Esophagus (tissue), 2 donors: Measurements from ENCODE around the gene DNMBP. TPM values are rescaled to one million over a fixed set of nuclear protein-coding genes. Genes with fewer than 3 reads are reported as not detected.
"Not testable (repeated sequence)": the region's sequence is repeated elsewhere in the genome, so short reads cannot be mapped to it uniquely, and the experiment has no call there.

Experiments used
- H3K27ac ChIP-seq, 2 donors: one replicate each; pipeline ENCODE4 v1.5.1; 2013; ENCODE audit warnings: low read depth in 2 of 2, mild to moderate bottlenecking in 2 of 2, inconsistent platforms in 1 of 2, low read length in 1 of 2, moderate library complexity in 1 of 2
- H3K27me3 ChIP-seq, 2 donors: one replicate each; pipeline ENCODE4 v1.6.1; 2013; ENCODE audit warnings: low read length in 2 of 2, control low read depth in 1 of 2, mild to moderate bottlenecking in 1 of 2; ENCODE audit not compliant: insufficient read depth in 2 of 2, control insufficient read depth in 1 of 2
- H3K36me3 ChIP-seq, 2 donors: one replicate each; pipeline ENCODE4 v1.6.1; 2013; ENCODE audit warnings: low read length in 1 of 2; ENCODE audit not compliant: control insufficient read depth in 2 of 2, insufficient read depth in 2 of 2
- H3K4me1 ChIP-seq, 2 donors: one replicate each; pipeline ENCODE4 v1.6.1; 2013; ENCODE audit warnings: low read length in 1 of 2; ENCODE audit not compliant: control insufficient read depth in 2 of 2, insufficient read depth in 2 of 2
- H3K4me3 ChIP-seq, 2 donors: one replicate each; pipeline ENCODE4 v1.5.1; 2013; ENCODE audit warnings: low read length in 2 of 2, mild to moderate bottlenecking in 2 of 2, low read depth in 1 of 2, moderate library complexity in 1 of 2
- H3K9me3 ChIP-seq, 2 donors: one replicate each; pipeline ENCODE4 v1.6.1; 2013; ENCODE audit warnings: mild to moderate bottlenecking in 2 of 2, low read depth in 1 of 2, low read length in 1 of 2, moderate library complexity in 1 of 2; ENCODE audit not compliant: control insufficient read depth in 2 of 2, insufficient read depth in 1 of 2
- WGBS, 2 donors: extraction: QIAGEN DNeasy Blood & Tissue Kit; methylation state at CpG; one replicate each; pipeline ENCODE4 v1.1.7; 2013; 5-methylcytosine and 5-hydroxymethylcytosine counted together
- polyA plus RNA-seq, 2 donors: library from polyadenylated mRNA; stranded (reverse); fragments of 200-250 nt; gene quantifications; one replicate each; pipeline ENCODE4 v1.2.3, GENCODE V29; 2013
- donor health status: healthy with polysubstance abuse.
- donor health status: Bipolar disorder and iron deficiency.

The DNMBP gene
- polyA plus RNA-seq, 2 donors, result 5.4 to 6.4 TPM

DNA sequence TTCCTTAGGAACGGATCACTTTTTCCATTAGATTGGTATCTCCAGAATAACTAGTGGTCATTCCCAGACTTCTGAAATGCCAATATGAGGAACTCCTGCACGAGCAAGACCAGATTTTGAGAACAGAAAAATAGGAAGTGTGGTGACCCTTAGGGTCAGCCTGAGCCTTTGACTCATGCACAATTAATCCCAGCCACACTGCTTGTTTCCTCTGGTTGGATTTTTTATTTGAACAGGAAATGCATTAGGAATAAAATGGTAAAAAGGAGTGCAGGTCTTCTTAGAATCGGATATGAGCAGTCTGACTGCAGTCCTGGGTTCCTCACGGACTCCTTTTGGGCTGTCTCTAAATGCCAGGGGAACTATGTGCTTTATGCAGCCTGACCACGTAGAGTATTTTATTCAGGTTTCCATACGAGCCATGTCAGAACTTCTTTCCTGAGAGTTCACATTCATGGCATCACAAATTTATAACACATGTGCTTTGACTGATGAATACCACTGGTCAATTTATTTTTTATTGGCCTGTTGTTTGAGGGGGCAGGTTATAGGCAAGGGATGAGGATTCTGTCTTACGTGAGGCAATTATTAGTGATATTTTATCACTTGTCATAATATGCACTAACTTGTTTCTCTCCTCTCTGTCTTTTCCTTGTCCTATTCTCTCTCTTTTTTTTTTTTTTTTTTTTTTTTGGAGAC is 46.1 kb downstream of the DNMBP start:
- not testable (repeated sequence) for H3K27ac ChIP-seq
- WGBS, 2 donors, result 66 to 85% methylated on average over 3 to 4 of the region's 7 CpGs

GRCh38 chr10:99958806-99959205 is 50.9 kb downstream of the DNMBP start:
- Histone ChIP-seq H3K9me3 (no peaks in the 10 kb centered on the region), H3K27me3 (no peaks in the 10 kb centered on the region), H3K4me3 (no peak overlapping the region), H3K4me1 (peaks cover 0 to 2% of the 10 kb centered on the region in 2 donors), H3K27ac (no peak overlapping the region), H3K36me3 (peaks cover 11 to 15% of the 10 kb centered on the region in 2 donors)
- WGBS, 2 donors, result 76 to 84% methylated on average over 6 of the region's 6 CpGs

More for the DNA sequence above, 46.1 kb downstream of the DNMBP start:
- not testable (repeated sequence) for H3K4me3 ChIP-seq, H3K9me3 ChIP-seq, H3K4me1 ChIP-seq, H3K36me3 ChIP-seq, H3K27me3 ChIP-seq

- peaks cover 0 to 2% of the 10 kb centered on the region in 2 donors for H3K4me1 ChIP-seq
- H3K9me3 ChIP-seq, result no peaks in the 10 kb centered on the region
- H3K27me3 ChIP-seq, result no peaks in the 10 kb centered on the region
- H3K36me3 ChIP-seq, result peaks cover 11 to 15% of the 10 kb centered on the region in 2 donors
- WGBS, 2 donors, result 48 to 65% methylated on average over 2 of the region's 2 CpGs
- H3K4me3 ChIP-seq, result no peak overlapping the region
- no peak overlapping the region for H3K27ac ChIP-seq
Observed at GRCh38 chr10:99958302-99958701, 51.4 kb downstream of the DNMBP start.

DNA sequence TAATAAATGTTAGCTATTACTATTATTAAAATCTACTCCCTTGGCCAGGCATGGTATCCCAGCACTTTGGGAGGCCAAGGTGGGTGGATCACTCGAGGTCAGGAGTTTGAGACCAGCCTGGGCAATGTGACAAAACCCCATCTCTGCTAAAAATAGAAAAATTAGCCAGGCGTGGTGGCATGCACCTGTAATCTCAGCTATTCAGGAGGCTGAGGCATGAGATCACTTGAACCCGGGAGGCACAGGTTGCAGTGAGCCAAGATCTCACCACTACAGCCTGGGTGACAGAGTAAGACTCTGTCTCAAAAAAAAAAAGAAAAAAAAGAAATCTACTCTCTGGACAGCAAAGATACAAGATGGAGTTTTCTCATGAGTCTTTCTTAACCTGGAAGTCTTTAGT is 56.2 kb downstream of the DNMBP start:
- H3K4me3 ChIP-seq, H3K27me3 ChIP-seq, H3K4me1 ChIP-seq, H3K27ac ChIP-seq, H3K9me3 ChIP-seq: not testable (repeated sequence)
- peaks cover 15% of the 10 kb centered on the region in 2 donors for H3K36me3 ChIP-seq
- 89 to 92% methylated on average over 3 of the region's 3 CpGs for WGBS, 2 donors

- H3K36me3 ChIP-seq, result peaks cover 15% of the 10 kb centered on the region in 2 donors
- 82 to 86% methylated on average over 2 of the region's 2 CpGs for WGBS, 2 donors
Observed at GRCh38 chr10:99952799-99953198, 56.9 kb downstream of the DNMBP start.

GRCh38 chr10:99946051-99946450 is 63.7 kb downstream of the DNMBP start:
- not testable (repeated sequence) for H3K4me3 ChIP-seq, H3K36me3 ChIP-seq, H3K4me1 ChIP-seq, H3K27me3 ChIP-seq, H3K27ac ChIP-seq, H3K9me3 ChIP-seq
- 73 to 83% methylated on average over 2 of the region's 2 CpGs for WGBS, 2 donors

More at GRCh38 chr10:99952799-99953198, 56.9 kb downstream of the DNMBP start:
- Histone ChIP-seq H3K4me3 (no peak overlapping the region), H3K27ac (no peak overlapping the region), H3K4me1 (peaks cover 0 to 2% of the 10 kb centered on the region in 2 donors), H3K9me3 (no peaks in the 10 kb centered on the region), H3K27me3 (no peaks in the 10 kb centered on the region)

DNA sequence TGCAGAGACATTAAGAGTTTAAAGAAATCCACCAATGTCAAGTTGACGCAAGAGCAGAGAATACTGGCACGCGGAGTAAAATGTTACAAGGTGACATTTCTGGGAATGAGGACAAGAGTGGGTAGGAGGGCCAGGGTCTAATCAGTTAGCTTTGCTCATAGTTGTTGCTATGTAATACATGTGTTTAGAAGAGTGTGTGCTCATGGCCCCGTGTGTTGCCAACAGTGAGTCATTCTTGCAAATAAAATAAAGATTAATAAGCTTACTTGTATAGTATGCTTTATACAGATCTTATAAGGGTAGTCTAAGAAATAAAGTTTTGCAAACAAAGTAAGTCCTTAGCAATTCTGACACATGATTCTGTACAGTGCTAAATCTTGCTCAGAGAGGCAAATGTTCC is 64.5 kb downstream of the DNMBP start:
- Histone ChIP-seq H3K4me1 (no peaks in the 10 kb centered on the region), H3K9me3 (no peaks in the 10 kb centered on the region), H3K4me3 (no peak overlapping the region), H3K36me3 (peaks cover 0 to 2% of the 10 kb centered on the region in 2 donors), H3K27me3 (no peaks in the 10 kb centered on the region), H3K27ac (peak overlapping the region in 1 of 2 donors; percentile 13)
- 27 to 30% methylated on average over 4 of the region's 4 CpGs for WGBS, 2 donors

DNA sequence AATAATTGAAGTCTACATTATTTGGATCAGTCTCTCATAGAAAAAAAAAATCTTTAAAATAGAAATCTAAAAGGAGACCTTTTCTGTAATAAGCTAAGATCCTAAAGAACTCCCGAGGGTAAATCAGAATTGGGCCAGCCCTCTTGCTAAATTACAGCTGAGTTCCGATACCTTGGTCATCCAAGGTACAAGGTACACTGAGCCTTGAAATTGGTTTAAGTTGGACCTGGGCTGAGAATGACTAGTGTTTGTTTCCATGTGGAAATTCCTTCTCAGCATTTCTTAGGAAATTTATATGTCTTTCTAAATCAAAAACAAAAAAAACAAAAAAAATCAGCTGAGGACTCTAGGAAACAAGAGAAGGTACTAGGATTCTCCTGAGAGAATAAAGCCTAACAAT is 64.9 kb downstream of the DNMBP start:
- Histone ChIP-seq H3K4me3 (no peak overlapping the region), H3K36me3 (peaks cover 0 to 2% of the 10 kb centered on the region in 2 donors), H3K9me3 (no peaks in the 10 kb centered on the region), H3K4me1 (no peaks in the 10 kb centered on the region), H3K27me3 (no peaks in the 10 kb centered on the region), H3K27ac (no peak overlapping the region)
- 56 to 81% methylated on average over 2 of the region's 2 CpGs for WGBS, 2 donors

DNA sequence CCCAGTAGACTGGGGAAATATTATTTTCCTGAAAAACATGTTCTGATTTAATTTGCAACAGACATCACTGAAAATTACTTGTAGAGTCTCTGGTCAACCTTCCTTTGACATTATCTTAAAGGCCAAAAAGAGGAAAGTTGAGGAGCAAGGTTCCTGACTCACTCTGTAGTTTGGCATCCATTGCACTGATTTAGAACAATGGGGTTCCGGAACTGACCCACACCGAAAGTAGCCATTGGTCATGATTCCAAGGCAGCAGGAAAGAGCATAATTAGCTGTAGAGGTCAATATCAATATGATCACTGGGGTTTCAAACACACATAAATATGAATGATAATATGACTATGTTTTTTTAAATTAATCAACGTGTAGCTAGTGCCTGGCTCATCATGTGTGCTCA is 65.8 kb downstream of the DNMBP start:
- no peaks in the 10 kb centered on the region for H3K4me1 ChIP-seq
- H3K36me3 ChIP-seq, result peaks cover 0 to 2% of the 10 kb centered on the region in 2 donors
- H3K4me3 ChIP-seq, result no peak overlapping the region
- H3K9me3 ChIP-seq, result no peaks in the 10 kb centered on the region
- no peaks in the 10 kb centered on the region for H3K27me3 ChIP-seq
- H3K27ac ChIP-seq, result no peak overlapping the region
- WGBS, 2 donors, result 82 to 83% methylated on average over 3 of the region's 3 CpGs
